Naive thymus-derived CD4-positive, alpha-beta T cell (primary cell): ENCODE results near the gene VAT1L. TPM values are rescaled to one million over a fixed set of nuclear protein-coding genes. Genes with fewer than 3 reads are reported as not detected.

Experiments
- ATAC-seq: fragments of 150-1000 bp; cut with Tn5 transposase; 2 replicates; pipeline ENCODE4 v1.10.0; 2021; ENCODE audit warnings: mild to moderate bottlenecking, moderate library complexity
- CTCF ChIA-PET: fragments of 350-600 bp; sonication (Branson Sonifier 250); formaldehyde crosslinking; loops from one replicate; lab custom pipeline; 2021; ENCODE audit warnings: antibody characterized with exemption; lab: Charles Lee
- POLR2A ChIA-PET: fragments of 350-600 bp; sonication (Branson Sonifier 250); formaldehyde crosslinking; loops from one replicate; lab custom pipeline; 2021; ENCODE audit warnings: antibody characterized with exemption, inconsistent platforms; lab: Charles Lee
- DNase-seq, 9 donors: peaks; one replicate each; pipeline versions ENCODE4 v3.0.0 to v3.0.0-alpha.2; 2020 to 2022; ENCODE audit warnings: mixed read lengths in 1 of 9
- H3K27ac ChIP-seq: one replicate; pipeline ENCODE4 v1.7.0; 2013; ENCODE audit warnings: mild to moderate bottlenecking, low read depth, low read length, moderate library complexity
- H3K27me3 ChIP-seq, 2 donors: one replicate each; pipeline ENCODE4 v1.7.0; 2013; ENCODE audit warnings: low read length in 2 of 2, mild to moderate bottlenecking in 2 of 2, moderate library complexity in 2 of 2; ENCODE audit not compliant: control insufficient read depth in 2 of 2, insufficient read depth in 2 of 2
- H3K36me3 ChIP-seq, 3 experiments: 1 replicate in 2 of 3; 2 replicates in 1 of 3; pipeline ENCODE4 v1.7.0; 2013; ENCODE audit warnings: low read length in 3 of 3, mild to moderate bottlenecking in 3 of 3, moderate library complexity in 1 of 3; ENCODE audit not compliant: insufficient read depth in 3 of 3, control insufficient read depth in 2 of 3
- H3K4me1 ChIP-seq, 2 donors: one replicate each; pipeline ENCODE4 v1.7.0; 2013; ENCODE audit warnings: low read length in 2 of 2, mild to moderate bottlenecking in 2 of 2, moderate library complexity in 1 of 2; ENCODE audit not compliant: control insufficient read depth in 2 of 2, insufficient read depth in 2 of 2
- H3K4me3 ChIP-seq: 2 replicates; pipeline ENCODE4 v1.7.0; 2013; ENCODE audit warnings: mild to moderate bottlenecking, low read length
- H3K9me3 ChIP-seq, 3 experiments: 1 replicate in 2 of 3; 2 replicates in 1 of 3; pipeline ENCODE4 v1.7.0; 2013; ENCODE audit warnings: low read length in 3 of 3; ENCODE audit not compliant: control insufficient read depth in 2 of 3
- H3K27ac Mint-ChIP-seq, 9 donors: one replicate each; pipeline ENCODE4 v1.8.0; 2020 to 2022; ENCODE audit warnings: mixed read lengths in 9 of 9, mild to moderate bottlenecking in 8 of 9, moderate library complexity in 5 of 9, inconsistent platforms in 2 of 9
- H3K27me3 Mint-ChIP-seq, 5 donors: one replicate each; pipeline ENCODE4 v1.8.0; 2021 to 2022; ENCODE audit warnings: mixed read lengths in 5 of 5, mild to moderate bottlenecking in 1 of 5
- H3K36me3 Mint-ChIP-seq, 5 donors: one replicate each; pipeline ENCODE4 v1.8.0; 2020 to 2022; ENCODE audit warnings: mixed read lengths in 5 of 5, mild to moderate bottlenecking in 3 of 5, inconsistent platforms in 1 of 5
- H3K4me1 Mint-ChIP-seq, 7 donors: one replicate each; pipeline ENCODE4 v1.8.0; 2020 to 2022; ENCODE audit warnings: mixed read lengths in 7 of 7, mild to moderate bottlenecking in 3 of 7, inconsistent platforms in 1 of 7
- H3K4me3 Mint-ChIP-seq, 10 donors: one replicate each; pipeline ENCODE4 v1.8.0; 2020 to 2022; ENCODE audit warnings: mild to moderate bottlenecking in 10 of 10, mixed read lengths in 10 of 10, moderate library complexity in 6 of 10, inconsistent platforms in 2 of 10
- H3K9me3 Mint-ChIP-seq, 11 donors: one replicate each; pipeline ENCODE4 v1.8.0; 2020 to 2022; ENCODE audit warnings: mixed read lengths in 11 of 11, mild to moderate bottlenecking in 4 of 11, inconsistent platforms in 1 of 11, moderate library complexity in 1 of 11
- intact Hi-C, 2 donors: fragments of 100-400 bp; cut with micrococcal nuclease; formaldehyde crosslinking; loops; one replicate each; pipeline ENCODE4 v1.15.1; 2023
- polyA plus RNA-seq, 2 donors: library from polyadenylated mRNA; unstranded; fragments of 300-500 nt; fragmentation: Illumina TruSeq; gene quantifications; one replicate each; pipeline ENCODE4 v1.2.3, GENCODE V29; 2021
- total RNA-seq, 6 experiments: library from RNA in 5 of 6; stranded (reverse) in 5 of 6; gene quantifications; 1 replicate in 5 of 6; 2 replicates in 1 of 6; pipeline ENCODE4 v1.2.3 and lab custom pipeline; 2021 to 2026

VAT1L gene
- total and polyA plus RNA-seq, 7 experiments from 2014 or later, result not detected

DNA sequence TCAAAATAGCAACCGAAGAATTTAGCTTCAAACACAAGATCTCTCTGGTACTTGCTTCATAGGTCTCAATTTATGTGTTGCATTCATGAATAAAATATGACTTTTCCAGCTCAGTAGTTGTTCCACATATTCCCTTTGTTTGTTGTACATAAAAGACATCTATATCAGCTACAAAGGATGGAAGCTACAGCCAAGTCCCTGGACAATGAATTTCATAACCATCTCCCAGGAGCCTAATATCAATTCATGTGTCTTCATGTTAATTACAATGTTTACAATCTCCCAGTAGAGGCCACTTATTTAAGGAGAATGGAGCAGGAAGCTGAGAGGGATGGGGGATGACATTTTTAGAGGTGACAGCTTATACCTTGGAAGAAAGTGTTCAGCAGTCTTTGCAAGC, 237.3 kb downstream of the VAT1L start:
- Mint-ChIP-seq H3K9me3 (peaks cover 0 to 2% (median 0%) of the 10 kb centered on the region in 11 donors), H3K36me3 (no peaks in the 10 kb centered on the region), H3K27me3 (peaks cover 13 to 33% (median 21%) of the 10 kb centered on the region in 5 donors), H3K4me3 (no peak overlapping the region), H3K4me1 (no peaks in the 10 kb centered on the region), H3K27ac (no peak overlapping the region)
- ChIA-PET POLR2A (interaction anchor here (0.6 kb wide), 1 partner anchor 262 kb away, joined by 3 read pairs; no protein-coding TSS in a partner anchor), CTCF (no interaction called here)
- Histone ChIP-seq H3K9me3 (no peaks in the 10 kb centered on the region), H3K4me1 (no peaks in the 10 kb centered on the region), H3K4me3 (no peak overlapping the region), H3K27me3 (no peaks in the 10 kb centered on the region), H3K36me3 (no peaks in the 10 kb centered on the region), H3K27ac (no peak overlapping the region)
- ATAC-seq (no peak), DNase-seq (no peak)
- intact Hi-C loops, result no loop called here

- no peaks in the 10 kb centered on the region for H3K27me3 ChIP-seq
- H3K27ac Mint-ChIP-seq, result no peak overlapping the region
- intact Hi-C loops, result no loop called here
- peaks cover 13 to 26% (median 14%) of the 10 kb centered on the region in 5 donors for H3K27me3 Mint-ChIP-seq
- ATAC-seq, result no peak
- peaks cover 0 to 2% (median 0%) of the 10 kb centered on the region in 11 donors for H3K9me3 Mint-ChIP-seq
- H3K9me3 ChIP-seq, result no peaks in the 10 kb centered on the region
- no peaks in the 10 kb centered on the region for H3K36me3 ChIP-seq
- CTCF ChIA-PET, result no interaction called here
- no peak for DNase-seq
- no peak overlapping the region for H3K4me3 ChIP-seq
- POLR2A ChIA-PET, result no interaction called here
- no peak overlapping the region for H3K27ac ChIP-seq
- no peaks in the 10 kb centered on the region for H3K36me3 Mint-ChIP-seq
- peaks cover 0 to 3% of the 10 kb centered on the region in 2 donors for H3K4me1 ChIP-seq
- peaks cover 0 to 6% (median 2%) of the 10 kb centered on the region in 7 donors for H3K4me1 Mint-ChIP-seq
- no peak overlapping the region for H3K4me3 Mint-ChIP-seq
These were observed 239.7 kb downstream of the VAT1L start for GRCh38 chr16:78028018-78028417.

Other genes with a start within 250 kb of the VAT1L start
- gene NUDT7, start 66.0 kb upstream of the VAT1L start, total RNA-seq, result 10 to 100 TPM in 2 of 5 experiments, 1 to 10 TPM in 3; 2.1 to 10.9 (median 8.2) TPM
- 10 to 100 TPM; 10.6 to 22.8 TPM for gene NUDT7, start 66.0 kb upstream of the VAT1L start, polyA plus RNA-seq
- not detected for gene CLEC3A, start 234.0 kb downstream of the VAT1L start, total RNA-seq
- gene CLEC3A, start 234.0 kb downstream of the VAT1L start, polyA plus RNA-seq, result not detected